ENCODE results near the gene RAB38.

The RAB38 gene

DNA sequence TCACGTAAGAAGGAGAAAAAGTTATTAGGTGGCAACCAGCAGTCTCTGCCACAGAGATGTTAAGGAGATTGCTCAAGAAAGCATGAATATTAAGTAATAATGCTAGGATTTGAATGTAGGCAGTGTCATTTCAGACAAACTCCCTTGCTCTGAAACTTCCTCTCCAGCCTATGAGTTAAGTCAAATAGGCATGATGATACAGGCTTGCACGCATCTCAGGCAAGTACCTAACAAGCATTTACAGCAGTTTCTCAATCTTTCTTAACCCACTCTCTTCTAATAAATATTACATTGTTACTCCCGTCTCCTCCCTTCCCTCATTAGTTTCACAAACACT is 72.7 kb downstream of the RAB38 start:
- peak; percentile 91 to 93 for DNase-seq

DNA sequence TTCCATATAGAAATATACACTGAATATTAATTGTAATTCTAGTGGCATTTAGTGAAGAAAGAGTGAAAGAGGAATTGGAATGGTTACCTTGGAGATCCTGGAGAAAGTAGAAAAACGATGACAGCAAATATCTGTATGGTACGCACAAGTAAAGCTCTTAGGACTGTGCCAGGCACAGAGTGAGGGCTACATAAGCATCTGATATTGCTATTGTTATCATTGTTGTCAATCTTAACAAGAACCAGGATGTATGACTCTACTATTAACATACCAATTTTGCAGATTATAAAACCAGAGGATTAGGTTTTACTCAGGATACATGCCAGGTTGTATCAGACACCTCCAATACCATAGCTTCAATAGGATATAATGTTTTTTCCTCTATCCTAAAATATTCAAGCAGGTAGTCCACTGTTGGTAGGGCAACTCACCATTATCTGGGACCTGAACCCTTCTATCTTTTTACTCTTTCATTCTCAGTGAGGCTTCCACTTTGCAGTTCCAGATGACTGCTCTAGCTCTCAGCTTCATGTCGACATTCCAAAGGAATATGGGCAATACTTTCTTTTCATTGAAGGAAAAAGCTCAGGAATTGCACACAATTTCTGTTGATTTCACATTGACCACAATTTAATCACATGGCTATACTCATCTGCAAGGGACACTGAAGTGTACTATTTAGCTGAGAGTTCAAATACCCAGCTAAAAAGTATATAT is 73.2 kb downstream of the RAB38 start:
- no peak for DNase-seq

DNA sequence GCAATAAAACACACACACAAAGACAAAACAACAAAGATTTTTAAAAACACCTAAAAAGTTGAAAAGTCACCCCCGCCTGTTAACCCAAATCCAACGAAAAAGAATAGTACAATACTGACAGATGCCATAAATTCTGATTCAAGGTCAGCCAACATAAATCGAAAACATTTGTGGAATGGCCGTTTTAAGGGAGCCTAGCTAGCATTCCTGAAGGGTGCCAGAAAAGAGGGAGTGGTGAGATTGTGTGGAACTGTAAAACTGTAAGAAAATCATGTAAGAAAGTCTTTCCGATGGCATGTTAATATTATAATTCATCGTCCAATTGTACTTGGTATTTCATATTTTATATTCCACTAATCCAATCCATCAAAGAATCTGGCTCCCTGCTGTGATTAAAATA is 75.1 kb downstream of the RAB38 start:
- DNase-seq: no peak

DNA sequence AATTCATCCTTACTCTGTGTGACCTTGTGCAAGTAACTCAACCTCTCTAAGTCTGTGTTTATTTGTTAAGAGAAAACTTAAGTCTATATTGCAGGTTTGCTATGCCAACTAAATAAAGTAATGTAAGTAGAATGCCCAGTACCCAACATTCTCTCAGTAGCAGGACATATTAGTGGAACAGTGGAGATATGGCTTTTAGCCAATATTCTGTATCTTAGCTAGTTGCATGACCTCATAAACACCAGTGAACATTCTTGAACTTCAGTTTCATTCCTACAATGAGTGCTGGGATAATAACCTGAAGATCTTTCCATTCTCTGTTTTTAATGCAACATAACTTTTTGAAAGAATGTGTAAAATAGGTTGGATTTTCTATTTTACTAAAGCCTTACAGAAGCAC is 77.0 kb downstream of the RAB38 start:
- no peak for DNase-seq

DNA sequence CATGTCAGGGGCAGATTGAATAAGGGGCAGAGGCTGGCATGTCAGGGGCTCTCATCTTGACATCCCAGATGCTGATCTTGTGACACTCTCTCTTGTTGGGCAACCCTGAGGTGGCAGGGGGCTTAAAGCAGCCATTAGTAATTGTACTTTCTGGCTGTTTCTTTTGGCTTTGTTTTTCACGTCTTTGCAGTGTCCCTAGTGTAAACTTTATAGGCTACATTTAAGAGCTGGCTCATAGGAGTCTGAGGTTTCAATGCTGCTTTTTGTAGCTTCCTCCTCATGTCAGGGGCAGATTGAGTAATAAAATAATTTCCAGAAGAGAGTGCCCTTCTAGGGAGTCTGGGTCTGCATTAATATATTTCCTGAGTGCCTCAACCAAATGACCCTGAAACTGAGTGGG is 86.1 kb downstream of the RAB38 start:
- no peak for DNase-seq

DNA sequence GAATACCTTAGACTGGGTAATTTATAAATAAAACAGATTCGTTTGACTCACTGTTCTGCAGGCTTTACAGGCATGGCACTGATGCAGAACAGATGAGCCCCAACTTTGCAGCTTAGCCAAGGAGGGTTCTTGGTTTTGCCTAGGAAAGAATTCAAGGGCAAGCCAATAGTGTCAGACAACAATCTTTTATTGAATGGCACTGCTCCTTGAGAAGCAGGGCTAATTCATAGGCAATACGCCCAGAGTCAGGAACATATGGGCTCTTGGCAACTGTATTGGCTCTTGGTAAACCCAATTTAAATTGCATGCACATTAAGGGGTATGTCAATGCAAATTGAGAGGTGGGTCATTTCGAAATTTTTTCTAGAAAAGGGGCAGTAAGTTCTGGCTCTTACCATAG is 87.9 kb downstream of the RAB38 start:
- DNase-seq: no peak

DNA sequence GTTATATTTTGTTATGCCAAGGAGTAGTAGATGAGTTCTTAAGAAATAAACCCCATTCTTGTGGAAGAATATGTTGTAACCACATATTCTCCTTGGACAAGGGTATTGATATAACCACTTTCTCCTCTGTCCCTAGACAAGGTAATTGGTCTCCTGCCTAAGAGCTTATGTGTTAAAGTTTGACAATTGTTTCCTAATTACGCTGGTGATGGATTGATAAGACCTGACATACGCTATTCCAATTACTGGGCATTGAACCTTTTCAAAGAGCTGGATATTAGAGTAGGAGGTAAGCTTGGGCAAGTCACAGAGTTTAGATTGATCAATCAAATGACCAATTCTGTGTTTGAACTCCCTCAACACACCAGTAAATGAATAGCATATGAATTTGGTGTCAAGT is 88.9 kb downstream of the RAB38 start:
- DNase-seq: no peak

DNA sequence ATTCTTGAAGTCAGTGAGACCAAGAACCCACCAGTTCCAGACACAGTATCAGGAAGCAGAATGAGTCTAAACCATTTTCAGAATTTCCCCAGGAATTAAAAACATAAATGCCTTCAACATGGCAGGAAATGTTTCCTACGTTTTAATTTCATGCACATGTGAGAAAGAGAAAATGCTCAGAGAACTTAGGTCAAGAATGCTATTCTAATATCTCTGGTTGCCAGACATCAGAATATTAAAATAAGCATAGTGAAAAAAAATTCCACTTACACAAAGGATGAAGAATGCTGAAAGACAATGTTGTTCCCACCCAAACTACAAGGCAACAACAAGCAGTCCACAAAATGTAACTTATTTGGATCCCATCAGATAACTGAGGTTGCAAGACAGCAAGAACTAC is 104.8 kb downstream of the RAB38 start:
- DNase-seq: no peak

DNA sequence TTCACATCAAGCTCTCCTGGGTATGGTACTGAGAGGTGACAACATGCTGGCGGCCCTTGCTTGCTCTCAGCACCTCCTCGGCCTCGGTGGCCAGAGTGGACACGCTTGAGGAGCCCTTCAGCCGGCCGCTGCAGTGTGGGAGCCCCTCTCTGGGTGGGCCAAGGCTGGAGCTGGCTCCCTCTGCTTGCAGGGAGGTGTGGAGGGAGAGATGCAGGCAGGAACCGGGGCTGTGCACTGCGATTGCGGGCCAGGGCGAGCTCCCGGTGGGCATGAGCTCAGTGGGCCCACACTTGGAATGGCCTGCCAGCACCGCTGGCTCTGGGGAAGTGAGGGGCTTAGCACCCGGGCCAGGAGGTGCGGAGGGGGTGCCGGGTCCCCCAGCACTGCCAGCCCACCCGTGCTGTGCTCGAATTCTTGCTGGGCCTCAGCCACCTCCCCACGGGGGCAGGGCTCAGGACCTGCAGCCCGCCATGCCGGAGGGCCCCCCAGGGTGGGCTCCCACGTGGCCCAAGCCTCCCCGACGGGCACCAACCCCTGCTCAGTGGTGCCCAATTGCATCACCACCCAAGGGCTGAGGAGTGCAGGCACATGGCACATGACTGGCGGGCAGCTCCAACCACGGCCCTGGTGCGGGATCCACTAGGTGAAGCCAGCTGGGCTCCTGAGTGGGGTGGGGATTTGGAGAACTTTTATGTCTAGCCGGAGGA is 106.2 kb downstream of the RAB38 start:
- no peak for DNase-seq

DNA sequence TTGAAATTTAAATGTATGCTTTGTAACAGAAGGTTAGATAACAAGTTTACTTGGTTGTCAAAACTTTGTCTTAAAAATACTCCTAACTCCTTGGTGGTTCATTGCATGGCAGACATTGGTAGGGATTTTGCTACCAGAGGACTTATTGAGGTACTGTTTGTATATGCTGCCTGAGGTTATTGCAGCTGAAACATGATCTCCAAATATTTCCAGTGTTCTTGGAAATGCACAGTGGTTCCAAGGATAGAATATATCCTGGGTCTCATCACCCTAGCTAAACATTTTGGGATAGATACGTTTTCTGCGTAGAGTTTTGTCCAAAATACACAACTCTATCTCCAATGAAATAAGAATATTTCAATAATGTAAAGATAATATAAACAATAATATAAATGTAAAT is 109.2 kb downstream of the RAB38 start:
- DNase-seq: no peak

DNA sequence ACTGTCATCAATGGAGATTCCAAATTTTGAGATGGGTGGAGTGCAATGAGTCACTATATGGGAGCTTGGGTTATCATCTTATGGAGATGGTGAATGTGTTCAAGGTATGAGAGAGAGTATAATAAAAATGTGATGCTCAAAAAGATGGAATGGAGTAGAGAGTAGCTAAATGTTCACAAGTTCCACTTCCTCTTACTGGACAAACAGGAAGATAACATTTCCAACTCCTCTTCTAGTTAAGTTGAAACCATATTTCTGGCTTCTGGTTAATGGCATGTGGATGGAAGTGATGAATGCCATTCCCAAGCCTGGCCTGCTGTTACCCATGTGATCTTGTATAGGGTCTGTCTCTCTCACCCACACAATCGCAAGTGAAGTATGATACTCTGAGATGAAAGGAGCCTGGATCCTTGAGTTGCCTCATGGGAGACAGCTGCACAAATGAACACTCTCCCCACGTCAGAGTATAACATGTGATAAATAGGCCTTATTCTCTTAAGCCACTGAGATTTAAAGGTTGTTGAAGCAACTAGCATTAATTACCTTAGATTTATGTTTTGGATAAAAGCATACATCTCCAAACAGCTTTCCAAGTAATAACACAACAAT is 111.0 kb downstream of the RAB38 start:
- DNase-seq: no peak
